ENCODE measurements around the gene ATP5MC3.
"Not testable (repeated sequence)": the region's sequence is repeated elsewhere in the genome, so short reads cannot be mapped to it uniquely, and the experiment has no call there.

ATP5MC3 gene

DNA sequence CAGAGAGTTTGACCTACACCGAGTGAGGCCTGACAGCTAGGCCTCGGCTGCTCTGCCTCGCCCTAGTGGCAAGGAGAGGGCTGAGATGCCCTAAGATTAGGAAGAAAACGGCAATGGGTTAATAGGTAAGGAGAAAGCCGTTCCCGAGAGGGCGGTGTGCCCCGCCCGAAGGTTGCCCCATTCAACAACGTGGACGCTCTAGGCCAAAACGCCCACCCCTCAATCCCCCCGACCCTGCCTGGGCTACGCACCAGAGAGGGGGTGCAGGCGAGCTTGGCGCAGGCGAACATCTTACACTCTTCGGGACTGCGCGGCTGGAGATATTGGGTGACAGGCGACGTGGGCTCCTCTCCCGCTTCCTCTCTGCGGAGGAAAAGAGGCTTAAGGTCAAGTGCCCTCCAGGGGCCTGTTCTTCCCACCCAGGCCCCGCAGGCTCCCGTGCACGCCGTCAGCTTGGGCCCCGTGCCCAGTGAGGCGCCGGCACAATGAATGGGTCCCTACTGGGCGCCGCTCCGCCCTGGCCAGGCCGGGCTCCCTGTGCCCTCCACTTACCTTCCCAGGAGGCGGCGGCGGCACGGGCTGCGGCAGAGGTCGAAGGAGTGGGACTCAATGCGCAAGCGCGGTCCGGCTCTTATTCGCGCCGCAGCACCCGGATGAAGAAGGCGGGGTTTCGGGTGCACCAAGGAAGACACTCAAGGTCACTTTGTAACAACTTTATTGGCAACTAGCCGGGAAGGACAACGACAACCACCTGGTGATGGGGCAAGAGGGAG, at the start of gene ATP5MC3:
Gene ATP5MC3 (minus strand): TSS at position 607 of the 773 bp plus-strand sequence. CDS start 317 bp downstream, at position 290.
- DNase-seq = peak; percentile 83

DNA sequence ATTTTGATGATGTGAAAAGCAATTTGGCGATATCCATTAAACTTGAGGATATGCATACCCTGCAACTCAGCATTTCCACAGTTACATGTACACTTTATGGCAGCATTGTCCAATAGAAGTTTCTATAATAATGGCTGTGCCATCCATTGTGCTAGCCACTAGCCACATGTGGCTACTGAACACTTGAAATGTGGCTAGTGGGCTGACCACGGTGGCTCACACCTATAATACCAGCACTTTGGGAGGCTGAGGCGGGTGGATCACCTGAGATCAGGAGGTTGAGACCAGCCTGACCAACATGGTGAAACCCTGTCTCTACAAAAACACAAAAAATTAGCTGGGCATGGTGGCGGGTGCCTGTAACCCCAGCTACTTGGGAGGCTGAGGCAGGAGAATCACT, 47.1 kb upstream of the ATP5MC3 start:
- not testable (repeated sequence) for DNase-seq

DNA sequence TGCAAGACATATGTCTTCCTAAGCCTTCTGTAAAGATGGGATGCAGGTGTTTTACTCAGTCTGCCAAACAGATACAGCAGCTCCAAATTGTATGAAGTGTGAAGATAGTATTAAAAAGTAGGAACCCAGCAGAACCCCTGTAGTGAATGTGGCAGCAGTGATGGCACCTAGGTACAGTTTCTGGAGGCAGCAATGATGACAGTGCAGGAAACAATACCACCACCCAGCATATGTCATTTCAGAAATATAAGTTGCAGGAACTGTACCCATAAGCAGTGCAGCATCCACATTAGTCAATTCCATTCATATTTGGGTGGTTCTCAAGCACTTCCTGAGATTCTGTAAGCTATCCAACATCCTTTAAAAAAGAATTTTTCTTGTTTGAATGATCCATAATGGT, 46.7 kb upstream of the ATP5MC3 start:
- no peak for DNase-seq

DNA sequence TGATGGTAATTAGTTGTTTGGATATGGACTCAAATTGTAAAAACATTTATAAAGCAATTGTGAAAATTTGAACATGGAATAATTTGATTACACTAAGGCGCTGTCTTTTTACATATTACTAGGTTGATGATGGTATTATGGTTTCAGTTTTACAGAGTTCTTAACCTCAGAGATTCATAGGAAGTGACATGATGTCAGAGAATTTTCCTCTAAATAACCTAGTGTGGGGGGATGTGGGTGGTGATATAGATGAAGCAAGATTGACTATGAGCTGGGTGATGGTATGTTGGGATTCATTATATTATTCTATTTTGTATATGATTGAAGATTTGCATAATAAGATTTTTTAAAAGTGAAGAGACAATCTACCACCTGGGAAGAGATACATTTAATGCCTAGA, 45.9 kb upstream of the ATP5MC3 start:
- no peak for DNase-seq

DNA sequence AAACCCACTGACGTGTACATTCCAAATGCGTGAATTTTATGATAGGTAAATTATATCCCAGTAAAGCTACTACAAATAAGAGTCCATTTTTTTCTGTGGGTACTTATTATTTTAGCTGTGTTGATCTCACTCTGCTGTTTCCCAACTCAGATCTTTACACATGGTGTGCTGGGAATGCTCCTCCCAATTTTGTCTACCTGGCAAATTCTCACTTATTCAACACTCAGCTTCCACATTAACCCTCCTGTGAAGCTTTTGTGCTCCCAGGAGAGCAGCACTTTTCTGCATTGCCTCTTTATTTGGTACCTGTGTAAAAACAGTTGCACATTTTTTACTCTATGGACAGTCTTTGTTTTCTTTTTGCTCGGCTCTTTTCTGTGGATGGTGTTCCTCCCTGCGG, 38.6 kb upstream of the ATP5MC3 start:
- DNase-seq = no peak

DNA sequence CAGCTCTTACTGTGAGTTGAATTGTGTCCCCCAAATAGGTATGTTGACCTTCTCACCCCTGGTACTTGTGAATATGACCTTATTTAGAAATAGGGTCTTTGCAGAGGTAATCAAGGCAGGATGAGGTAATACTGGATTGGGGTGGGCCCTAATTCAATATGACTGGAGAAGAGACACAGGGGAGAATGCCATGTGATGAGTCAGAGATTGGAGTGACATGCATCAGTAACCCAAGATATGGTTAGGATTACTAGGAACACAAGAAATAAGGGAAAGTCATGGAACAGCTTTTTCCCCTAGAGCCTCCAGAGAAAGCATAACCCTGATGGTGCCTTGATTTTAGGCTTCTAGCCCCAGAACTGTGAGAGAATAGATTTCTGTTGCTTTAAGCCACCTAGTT, 37.0 kb upstream of the ATP5MC3 start:
- DNase-seq = no peak

DNA sequence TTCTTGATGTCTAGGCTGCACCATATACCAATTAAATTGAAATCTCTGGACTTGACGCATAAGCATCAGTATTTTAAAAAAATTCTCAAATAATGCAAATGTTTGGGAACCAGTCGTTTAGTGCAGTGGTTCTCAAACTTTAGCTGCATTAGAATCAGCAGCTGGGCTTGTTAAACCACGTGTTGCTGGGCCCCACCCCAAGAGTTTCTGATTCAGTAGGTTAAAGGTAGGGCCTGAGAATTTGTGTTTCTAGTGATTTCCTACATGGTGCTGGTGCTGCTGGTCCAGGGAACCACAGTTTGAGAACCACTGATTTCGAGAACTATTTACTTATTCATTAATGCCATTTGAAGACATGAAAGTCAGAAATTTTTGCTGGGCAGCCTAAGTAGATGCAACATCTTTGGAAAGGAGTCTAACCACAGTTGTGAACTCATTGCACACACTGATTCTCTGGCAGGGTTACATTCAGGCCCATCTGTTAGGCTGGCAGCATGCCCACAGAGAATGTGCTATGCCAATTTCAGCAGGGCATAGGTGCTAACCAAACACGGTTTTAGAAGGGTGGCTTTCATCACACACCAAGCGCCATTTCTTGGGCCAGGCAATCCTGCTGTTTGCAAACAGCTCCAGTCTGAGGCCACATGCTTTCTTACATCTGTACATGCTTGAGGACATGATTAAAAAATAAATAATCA, 26.4 kb upstream of the ATP5MC3 start:
- DNase-seq = no peak

DNA sequence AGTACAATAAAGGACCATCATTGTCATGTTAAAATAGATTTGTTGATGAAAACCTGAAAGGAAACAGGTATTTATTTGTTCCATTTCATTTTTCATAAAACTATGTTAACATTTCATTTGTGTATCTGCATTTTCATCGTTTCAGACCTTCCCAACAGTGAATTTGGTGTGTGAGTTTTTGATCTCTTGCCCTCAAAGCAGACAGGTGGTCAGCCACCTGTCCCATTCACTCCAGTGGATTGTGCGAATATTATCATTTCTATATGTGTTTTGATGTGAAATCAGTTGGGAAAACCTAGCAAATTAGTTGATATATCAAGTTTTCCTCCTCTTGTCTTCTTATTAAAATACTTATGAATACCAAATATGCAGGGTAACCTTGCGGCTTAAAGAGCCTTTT, 25.4 kb upstream of the ATP5MC3 start:
- no peak for DNase-seq

DNA sequence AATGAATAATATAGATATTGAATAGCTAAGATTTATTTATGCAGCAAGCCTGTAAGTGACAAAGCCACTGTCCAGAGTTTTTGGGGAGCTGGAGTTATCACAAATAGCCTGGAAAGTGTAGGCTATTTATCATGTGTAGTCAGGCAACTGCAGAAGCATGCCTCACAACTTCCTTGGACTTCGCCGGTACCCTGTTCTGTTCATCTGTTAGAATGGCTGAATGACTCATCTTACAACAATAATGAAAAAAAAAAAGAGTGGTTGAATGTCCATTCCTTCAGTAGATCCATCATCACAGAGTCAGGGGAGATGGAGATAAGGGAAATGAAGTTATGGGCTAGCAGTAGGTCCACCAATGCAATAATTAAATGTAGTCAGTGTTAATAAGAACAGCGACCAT, 24.0 kb upstream of the ATP5MC3 start:
- no peak for DNase-seq

DNA sequence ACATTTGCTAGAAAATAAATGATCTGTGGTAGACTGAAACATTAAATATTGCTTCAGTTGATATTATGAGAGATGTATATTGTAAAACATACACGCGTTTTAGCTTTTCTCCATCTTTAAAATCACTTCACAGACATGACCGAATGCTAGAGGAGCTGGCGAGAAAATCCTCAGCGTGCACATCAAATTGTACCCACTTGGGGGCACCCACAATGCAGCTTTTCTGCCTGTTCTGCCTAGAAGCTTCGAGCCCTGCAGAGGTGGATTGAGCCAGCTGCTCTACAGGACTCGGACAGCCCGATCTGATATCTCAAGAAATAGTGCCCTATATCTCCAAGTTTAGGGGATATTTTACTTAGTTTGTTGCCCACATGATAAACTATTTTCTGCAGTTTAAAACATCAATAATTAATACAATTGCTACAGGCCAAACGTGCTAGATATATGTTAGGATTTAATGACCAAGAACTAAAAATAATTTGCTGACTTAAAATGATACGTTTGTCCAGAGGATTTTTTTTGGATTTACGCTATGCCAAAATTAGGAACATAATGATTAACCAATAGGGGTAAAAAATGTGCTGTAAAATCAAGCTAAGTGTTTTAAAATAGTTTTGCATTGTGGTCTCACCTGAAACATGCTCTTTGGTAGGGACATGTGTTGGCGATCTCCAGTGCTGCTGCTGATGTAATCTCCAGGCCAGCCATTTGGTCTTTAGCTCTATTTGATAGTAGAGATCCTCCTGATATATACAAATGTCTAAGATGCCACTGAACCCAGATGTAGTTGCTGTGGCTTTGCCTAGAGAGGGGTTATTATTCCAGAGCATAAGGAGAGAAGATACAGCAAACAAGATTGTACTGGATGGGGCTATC, 22.3 kb upstream of the ATP5MC3 start:
- no peak for DNase-seq

DNA sequence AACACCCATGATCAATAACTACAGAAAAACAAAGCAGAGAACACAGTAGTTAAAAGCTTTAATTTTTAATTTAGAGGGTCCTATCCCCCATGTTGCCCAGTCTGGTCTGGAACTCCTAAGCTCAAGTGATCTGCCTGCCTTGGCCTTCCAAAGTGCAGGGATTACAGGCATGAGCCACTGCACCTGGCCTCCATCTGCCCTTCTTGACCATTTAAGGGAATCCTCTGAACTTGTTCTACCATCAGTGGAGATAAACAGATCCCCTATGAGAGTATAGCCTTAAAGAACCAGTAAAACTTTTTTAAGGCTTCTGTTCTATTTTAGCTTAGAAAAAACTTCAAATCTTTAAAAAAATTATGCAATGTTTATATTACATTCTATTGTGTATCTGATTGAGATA, 13.5 kb upstream of the ATP5MC3 start:
- DNase-seq = no peak

DNA sequence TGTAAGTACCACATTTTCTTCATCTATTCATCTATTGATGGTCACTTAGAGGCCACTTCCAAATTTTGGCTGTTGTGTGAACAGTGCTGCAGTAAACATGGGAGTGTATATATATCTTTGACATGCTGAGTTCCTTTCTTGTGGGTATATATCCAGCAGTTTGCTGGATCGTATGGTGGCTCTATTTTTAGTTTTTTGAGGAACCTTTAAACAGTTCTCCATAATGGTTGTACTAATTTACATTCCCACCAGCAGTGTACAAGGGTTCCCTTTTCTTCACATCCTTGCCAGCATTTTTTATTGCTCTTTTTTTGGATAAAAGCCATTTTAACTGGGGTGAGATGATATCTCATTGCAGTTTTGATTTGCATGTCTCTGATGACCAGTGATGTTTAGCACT, 7.3 kb upstream of the ATP5MC3 start:
- no peak for DNase-seq

DNA sequence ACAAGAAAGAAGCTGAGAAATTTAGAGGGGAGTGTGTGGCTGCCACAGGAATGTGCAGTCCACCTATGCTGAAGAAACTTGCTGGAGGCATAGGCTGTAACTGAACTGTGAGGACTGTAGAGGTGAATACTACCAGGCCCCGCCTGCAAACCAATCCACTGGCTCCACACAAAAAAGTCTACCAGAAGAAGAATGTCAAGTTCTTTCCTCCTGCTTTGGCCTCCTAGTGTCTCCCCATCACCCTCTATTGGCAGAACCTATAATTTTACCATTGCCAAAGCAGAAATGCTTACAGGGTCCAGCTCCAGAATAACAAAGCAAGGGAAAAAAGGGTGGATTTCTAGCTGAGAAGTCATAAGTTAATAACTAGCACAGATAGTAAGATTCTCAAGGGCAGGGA, 5.9 kb upstream of the ATP5MC3 start:
- no peak for DNase-seq

DNA sequence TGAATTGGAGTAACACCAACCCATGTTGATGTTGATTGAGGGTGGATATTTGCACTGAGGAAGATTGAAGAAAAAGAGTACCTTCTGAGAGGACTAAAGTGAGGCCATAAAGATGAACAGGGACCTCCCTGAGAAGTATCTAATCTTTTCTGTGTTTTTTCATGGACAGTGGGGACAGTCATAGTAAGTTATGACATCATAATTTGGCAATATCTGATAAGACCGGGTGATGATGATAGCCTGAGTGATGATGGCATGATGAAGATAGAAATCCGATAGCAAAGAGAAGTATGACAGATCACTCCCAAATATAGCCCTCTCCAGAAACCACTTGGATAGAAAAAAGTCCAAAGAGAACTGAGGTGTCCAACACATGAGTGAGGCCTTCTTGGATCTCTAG, 2.2 kb upstream of the ATP5MC3 start:
- DNase-seq = no peak

DNA sequence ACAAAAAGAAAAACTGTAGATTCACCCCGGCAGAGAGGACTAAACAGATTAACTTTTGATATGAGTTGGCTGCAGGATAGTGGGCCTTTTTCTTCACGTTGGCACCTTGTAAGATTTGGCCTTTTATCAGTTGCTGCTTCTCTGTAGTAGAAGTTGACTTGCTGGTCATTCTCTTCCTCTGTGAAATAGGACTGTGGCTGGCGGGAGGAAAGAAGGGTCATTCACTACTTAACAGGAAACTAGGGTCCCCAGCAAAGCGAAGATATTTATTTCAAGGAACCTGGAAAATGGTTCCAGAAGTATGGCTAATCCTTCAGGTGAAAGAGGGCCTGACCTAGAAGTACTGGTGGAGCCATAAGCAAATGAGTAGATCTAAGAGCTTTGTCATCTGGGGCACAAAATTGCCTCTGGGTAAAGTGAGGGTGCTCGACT, 383 bp upstream of the ATP5MC3 start:
- no peak for DNase-seq

DNA sequence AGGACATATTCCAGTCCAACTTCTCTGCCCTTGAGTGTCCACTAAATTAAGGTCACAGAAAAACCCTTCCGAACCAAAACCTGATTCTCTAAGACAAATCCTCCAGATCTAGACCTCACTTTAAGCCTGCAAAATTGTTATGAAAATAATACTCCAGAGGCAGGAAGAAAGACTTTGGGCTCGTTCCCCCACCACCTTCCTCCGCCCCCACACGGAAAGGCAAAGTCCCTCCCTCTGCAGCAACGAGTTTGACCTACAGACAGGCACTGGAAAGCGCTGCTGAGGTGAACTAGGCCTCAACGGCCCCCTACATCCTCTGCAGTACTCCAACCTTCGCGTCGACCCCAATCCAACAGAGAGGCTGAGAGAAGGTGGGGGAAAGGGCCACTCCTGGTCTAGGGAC, 808 bp downstream of the ATP5MC3 start:
- DNase-seq = no peak

DNA sequence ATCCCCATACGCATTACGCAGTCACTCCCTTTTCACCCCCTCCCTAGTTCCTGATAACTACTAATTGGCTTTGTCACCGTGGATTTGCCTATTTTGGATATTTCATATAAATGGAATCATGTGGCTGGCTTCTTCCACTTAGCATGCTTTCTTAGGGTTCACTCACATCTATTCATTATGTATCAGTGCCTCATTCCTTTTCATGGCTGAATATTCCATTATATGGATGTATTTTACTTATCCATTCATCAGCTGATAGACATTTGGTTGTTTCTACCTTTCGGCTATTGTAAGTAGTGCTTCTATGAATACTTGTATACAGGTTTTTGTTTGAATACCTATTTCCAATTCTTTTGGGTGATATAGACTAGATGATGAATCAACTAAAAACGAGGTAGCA, 4.9 kb downstream of the ATP5MC3 start:
- no peak for DNase-seq

DNA sequence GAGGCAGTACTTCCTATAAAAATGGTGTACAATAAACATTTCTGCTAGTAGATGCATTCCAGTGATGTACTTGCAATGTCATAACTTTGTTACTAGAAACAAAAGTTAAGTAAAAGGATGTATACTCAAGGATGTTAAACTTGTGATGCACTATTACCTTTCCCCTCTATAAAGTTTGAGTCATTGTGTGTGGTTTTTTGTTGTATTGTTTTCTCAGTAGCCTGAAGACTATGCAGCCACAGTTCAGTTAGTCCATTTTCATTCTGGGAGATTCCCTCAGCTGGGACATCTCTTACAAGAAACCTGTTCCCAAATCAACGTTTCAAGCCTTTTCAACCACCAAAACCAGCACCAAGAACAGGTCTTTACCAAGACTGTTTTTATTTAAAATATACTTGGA, 5.6 kb downstream of the ATP5MC3 start:
- DNase-seq = no peak

DNA sequence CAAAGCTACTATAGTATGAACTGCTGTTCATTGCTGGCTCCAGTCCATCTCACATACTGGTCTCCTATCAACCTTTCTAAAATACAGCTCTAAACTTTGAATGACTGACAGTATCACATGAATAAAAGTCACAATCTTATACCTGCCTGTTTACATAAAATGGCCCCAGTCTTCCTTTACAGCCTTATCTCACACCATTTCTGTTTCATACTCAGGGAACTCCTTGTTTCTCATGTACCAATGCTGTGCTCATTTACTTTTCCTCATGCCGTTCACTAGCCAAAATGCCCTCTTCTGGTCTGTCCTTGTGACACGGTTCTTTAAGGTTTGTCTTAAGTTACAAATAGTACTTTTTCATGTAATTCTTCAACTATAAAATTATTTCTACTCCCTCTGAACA, 6.2 kb downstream of the ATP5MC3 start:
- DNase-seq = no peak

DNA sequence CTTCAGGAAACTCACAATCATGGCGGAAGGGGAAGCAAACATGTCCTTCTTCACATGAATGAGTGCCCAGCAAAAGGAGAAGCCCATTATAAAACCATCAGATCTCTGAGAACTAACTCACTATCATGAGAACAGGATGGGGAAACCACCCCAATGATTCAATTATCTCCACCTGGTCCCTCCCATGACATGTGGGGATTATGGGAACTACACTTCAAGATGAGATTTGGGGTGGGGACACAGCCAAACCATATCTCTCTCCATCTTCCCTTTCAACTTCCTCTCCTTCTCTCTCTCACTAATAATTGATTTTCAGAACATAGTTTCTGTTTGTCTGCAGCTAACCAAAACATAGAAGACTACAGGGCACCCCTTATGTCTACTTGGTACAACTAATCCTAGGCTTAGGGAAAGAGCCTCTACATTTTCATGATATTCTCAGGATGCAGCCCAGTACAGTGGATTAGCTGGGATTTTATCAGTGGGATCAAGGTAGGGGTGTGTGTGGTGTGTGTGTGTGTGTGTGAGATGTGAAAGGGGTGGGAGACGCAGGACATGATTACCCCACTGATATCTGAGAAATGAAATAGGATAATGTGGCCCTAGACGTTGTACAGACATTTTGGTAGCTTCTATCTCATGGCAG, 10.7 kb downstream of the ATP5MC3 start:
- DNase-seq = no peak

DNA sequence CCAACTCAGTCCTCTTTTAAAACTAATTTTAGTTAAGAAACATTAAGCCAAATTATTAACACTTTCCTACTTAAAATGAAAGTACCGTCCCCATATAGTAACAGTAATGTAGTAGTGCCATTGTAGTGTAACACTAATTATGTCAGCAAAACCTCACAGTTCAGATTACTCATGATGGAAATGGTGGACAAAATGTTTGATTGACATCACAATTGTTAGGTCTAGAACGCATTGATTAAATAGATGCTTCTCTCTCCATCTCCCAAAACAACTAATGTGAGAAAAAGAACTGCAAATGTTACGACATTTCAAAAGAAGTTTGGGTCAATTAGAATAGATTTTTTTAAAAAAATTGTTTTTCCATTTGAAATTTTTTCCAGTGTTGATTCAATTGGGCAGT, 12.3 kb downstream of the ATP5MC3 start:
- DNase-seq = no peak

DNA sequence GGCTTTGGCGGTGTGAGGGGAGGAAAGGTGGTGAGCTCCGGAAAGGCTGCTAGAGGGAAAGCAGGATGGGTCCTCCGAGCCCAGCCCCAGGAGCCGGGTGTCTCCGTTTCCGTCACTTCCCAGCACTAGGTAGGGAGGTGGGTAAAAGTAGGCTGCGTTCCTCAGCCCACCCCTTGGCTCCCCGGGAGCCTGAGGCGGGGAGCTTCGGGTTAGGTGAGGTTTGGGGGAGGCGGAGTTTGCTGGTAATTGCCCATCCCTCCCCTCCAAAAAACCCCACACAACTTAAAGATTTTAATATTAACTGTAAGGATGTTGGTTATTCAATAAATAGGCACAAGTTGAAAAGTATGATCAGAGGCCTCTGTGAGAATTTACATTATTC, 13.0 kb downstream of the ATP5MC3 start:
- no peak for DNase-seq

All from T1000 (cell line).